Activated effector memory CD4-positive, alpha-beta T cell treated with anti-CD3 and anti-CD28 coated beads, Interleukin-2, amount 50 U/mL, for 16 hours (primary cell): ENCODE results near the gene FLRT1.

ENCODE experiments used
- DNase-seq: peaks from one replicate; pipeline ENCODE4 v3.0.0-alpha.2; 2020

Gene FLRT1, protein sequence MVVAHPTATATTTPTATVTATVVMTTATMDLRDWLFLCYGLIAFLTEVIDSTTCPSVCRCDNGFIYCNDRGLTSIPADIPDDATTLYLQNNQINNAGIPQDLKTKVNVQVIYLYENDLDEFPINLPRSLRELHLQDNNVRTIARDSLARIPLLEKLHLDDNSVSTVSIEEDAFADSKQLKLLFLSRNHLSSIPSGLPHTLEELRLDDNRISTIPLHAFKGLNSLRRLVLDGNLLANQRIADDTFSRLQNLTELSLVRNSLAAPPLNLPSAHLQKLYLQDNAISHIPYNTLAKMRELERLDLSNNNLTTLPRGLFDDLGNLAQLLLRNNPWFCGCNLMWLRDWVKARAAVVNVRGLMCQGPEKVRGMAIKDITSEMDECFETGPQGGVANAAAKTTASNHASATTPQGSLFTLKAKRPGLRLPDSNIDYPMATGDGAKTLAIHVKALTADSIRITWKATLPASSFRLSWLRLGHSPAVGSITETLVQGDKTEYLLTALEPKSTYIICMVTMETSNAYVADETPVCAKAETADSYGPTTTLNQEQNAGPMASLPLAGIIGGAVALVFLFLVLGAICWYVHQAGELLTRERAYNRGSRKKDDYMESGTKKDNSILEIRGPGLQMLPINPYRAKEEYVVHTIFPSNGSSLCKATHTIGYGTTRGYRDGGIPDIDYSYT

DNA sequence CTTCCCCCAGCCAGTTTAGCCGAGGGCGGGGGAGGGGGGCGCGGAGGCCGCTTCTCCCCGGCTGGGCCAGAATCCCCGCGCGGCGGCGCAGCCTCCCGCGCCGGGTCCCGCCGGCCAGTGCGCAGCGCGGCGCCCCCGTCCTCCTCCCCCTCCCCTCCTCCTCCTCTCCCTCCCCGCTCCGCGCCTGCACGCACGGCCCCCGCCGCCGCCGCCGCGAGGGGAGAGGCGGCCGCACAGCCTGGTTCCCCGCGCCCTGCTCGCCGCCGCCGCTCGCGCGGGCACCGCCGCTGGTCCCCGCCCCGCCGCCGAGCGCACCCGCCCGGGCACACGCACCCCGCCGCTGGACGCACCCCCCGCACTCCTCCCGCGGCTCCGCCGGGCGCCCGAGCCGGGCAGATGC lies at the start of gene FLRT1:
TSS of gene FLRT1 (plus strand) at position 356 of the 400 bp plus-strand sequence. CDS start 80,337 bp downstream, outside the sequence.
- DNase-seq = no peak

DNA sequence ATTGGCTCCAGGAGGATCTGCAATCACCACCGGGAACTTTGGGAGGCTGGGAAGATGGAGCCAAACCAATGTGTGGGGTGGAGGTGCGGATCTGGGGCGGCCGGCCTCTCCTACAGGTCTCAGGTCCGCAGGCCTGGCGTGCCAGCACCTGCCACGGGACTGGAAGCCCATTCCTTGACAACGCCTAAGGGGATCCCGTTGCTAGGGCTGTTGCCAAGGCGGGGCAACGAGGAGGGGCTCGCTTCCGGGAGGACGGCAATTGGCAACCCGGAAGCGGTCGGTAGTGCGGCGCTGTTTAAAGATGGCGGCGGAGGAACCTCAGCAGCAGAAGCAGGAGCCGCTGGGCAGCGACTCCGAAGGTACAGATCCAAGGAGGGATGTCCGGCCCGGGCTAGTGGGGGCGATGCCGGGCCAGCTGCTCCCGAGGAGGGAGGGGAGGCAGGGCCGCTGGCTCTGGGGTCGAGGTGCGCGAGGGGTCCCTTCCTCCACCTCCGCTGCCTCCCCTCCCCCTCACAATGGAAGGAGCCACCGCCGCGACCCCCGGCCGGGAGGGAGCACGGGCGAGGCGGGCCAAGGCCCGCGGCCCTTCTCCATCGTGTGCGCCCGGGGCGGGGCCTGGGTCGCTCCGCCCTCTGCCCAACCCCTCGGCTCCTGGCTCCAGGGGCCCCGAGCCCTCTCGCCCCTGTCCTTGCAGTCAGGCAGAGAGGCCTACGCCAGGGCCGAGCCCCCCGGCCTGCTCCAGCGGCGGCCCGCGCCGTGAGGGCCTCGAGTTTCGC lies 49.4 kb upstream of the FLRT1 start, which contains the start of gene OTUB1:
TSS of gene OTUB1 (plus strand) at position 283 of the 776 bp plus-strand sequence. CDS start at position 302, 19 bp downstream.
- DNase-seq = peak; percentile 96

DNA sequence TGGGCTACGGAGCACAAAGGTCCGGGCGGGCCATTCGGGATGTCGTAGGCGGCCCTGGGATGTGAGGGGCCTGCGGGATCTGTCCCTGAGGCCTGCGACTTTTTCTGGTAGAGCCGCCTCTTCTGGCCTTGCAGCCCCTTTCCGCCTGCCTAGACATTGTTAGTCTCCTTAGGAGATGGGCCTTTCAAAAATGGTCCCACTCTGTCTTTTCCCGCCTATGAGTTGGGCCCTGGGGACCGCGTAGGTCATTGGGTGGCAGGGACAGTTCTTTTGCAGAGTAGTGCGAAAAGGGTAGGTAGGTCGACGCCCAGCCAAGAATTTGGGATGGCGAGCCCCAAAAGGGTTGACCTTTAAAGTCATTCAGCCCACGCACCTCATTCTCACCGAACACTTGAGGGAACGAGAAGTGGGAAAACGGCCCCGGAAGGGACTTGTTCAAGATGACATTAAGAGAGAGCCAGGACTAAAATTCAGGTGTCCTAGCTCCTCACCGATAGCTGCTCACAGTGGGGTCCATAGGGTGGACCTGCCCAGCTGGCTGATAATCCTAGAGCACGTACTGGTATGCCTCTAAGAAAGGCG lies 48.7 kb upstream of the FLRT1 start:
- DNase-seq = no peak

DNA sequence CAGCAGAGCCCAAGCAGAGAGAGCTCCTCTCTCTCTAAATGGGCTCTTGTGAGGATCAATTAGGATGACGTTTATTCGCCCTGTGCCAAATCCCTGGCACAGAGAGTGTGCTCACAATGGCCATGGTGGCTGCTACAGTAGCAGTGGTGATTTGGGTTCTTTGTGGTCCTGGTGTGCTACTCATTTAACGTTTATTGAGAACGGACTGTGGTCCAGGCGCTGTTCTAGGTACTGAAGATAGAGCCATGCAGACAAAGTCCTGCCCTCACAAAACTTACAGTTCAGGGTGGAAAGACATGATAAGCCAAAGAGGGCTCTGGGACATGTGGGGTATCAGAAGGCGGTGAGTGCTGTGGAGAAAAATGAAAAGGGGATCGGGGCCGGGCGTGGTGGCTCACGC lies 44.2 kb upstream of the FLRT1 start:
- DNase-seq = no peak

DNA sequence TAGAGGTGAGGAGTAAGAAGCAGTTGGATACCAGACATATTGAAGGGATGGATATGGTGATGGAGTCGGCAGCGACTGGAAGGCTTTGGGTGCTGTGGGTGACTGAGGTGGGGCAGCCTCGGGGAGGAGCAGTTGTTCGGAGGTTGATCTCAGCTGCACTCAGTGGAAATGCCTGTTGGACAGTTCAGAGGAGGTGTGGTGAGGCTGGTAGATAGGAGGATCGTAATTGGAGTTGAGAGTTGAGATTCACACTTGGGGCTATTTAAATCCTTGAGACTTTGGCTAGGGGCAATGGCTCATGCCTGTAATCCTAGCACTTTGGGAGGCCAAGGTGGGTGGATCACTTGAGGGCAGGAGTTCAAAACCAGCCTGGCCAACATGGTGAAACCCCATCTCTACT lies 42.6 kb upstream of the FLRT1 start:
- no peak for DNase-seq

DNA sequence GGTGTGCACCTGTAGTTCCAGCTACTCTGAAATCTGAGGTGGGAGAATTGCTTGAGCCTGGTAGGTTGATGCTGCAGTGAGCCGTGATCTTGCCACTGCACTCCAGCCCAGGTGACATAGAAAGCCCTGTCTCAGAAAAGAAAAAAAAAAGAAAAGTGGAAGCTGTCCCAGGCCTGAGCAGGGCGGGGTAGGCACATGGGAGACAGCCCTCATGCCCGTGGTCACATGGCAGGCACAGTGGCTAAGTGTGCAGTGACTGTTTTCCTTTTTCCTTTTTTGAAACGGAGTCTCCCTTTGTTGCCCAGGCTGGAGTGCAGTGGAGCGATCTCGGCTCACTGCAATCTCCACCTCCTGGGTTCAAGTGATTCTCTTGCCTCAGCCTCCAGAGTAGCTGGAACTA lies 41.7 kb upstream of the FLRT1 start:
- no peak for DNase-seq

DNA sequence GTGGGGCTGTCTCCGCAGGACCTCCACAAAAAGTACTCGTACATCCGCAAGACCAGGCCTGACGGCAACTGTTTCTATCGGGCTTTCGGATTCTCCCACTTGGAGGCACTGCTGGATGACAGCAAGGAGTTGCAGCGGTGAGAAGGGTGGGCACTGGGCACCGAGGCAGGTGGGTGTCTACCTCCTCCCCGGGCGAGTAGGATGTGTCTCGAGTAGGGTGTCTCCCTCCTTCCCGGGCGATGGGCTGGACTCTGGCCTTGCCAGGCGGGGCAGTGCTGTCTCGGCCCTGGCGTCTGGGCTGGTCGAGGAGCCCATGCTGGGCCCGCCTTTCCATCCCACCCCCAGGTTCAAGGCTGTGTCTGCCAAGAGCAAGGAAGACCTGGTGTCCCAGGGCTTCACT lies 39.2 kb upstream of the FLRT1 start:
- no peak for DNase-seq

DNA sequence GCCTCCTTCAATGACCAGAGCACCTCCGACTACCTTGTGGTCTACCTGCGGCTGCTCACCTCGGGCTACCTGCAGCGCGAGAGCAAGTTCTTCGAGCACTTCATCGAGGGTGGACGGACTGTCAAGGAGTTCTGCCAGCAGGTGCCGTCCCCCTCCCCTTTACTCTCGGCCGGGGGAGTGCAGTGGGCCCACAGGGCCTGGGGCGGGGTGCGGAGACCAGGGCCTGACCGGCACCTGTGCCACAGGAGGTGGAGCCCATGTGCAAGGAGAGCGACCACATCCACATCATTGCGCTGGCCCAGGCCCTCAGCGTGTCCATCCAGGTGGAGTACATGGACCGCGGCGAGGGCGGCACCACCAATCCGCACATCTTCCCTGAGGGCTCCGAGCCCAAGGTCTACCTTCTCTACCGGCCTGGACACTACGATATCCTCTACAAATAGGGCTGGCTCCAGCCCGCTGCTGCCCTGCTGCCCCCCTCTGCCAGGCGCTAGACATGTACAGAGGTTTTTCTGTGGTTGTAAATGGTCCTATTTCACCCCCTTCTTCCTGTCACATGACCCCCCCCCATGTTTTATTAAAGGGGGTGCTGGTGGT lies 38.5 kb upstream of the FLRT1 start:
- no peak for DNase-seq

DNA sequence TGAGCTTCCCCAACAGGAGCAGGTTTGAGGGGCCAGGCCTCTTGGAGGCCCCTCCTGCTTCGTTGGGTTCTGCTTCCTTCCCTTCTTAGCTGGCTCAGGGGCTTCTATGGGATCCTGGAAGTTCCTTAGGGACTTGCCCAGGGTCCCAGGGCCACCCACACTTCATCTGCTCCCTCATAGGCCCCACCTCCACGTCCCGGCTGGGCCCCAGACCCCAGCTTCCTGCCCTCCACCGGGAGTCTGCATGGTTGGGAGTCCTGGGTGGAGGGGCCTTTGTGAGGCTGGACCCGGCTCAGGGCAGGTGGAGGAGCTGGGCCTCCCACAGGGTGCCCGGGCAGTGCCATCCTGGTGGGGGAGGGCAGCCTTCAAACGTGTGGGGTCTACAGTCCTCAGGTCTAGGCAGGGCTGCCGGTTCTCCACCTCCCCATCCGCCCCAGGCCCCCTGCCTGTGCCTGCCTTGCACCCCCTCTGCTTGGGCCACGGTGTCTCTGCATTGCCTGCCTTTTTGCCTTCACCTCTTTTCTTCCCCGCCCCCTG lies 37.9 kb upstream of the FLRT1 start:
- DNase-seq = no peak

DNA sequence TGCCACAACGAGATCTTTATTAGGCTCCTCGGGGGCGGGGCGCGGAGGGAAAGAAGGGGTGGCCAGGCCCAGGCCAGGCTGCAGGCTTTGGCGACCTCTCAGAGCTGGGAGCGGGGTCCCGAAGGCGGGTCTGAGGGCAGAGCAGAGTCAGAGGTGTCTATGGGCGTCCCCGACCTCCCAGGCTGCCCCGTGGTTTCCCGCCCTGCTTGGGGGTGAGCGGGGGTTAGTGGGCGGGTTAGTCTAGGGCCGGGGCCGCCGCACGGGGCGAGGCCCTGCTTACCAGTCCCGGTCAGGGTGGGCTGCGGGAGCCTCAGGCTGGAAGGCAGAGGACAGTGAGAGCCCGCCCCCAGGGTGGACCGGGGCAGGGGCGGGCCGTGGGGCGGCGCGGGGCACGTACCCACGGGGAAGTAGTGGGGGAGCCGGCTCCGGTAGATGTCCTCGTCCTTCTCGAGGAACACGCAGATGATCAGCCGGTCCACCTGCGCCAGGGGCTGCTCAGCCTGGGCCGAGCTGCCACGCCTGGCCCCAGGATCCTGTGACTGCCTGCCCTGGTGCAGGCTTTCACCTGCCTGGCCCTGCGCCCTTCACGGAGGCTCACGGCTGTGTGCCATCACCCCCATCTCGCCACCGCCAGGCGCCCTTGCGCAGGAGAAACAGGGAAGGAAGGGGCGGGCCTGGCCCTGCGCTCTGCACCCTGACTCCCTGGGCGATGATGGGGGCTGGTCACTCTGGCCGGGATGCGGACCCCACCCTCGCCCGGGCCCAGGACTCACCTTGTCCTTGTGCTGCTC lies 37.0 kb upstream of the FLRT1 start:
- no peak for DNase-seq

DNA sequence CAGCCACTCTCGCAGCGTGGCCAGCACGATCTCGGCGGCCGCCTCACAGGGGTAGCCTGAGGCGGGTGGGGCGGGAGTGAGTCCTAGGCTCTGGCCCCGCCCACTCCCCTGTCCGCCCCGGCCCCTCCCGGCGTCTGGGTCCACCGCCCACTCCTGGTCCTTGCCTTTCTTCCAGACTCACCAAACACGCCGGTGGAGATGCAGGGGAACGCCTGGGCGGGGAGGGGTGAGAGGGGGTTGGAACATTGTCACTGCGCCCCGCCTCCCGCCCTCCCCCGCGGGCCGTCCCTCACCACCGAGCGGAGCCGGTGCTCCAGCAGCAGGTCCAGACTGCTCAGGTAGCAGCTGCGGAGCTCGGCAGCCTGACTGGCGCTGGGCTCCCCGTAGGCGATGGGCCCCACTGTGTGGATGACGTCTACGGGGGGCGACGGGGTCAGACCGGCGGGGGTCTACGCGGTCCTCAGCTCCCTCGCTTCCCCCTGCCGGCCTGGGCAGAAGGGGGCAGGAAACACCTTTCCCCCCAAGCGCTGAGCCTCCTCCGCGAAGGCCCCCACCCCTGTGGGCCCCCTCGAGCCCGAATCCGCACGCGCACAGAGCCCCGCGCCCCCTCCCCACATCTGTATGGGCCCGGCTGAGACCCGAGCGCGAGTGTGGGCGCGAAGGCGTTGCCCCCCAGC lies 36.2 kb upstream of the FLRT1 start:
- peak; percentile 88 for DNase-seq

DNA sequence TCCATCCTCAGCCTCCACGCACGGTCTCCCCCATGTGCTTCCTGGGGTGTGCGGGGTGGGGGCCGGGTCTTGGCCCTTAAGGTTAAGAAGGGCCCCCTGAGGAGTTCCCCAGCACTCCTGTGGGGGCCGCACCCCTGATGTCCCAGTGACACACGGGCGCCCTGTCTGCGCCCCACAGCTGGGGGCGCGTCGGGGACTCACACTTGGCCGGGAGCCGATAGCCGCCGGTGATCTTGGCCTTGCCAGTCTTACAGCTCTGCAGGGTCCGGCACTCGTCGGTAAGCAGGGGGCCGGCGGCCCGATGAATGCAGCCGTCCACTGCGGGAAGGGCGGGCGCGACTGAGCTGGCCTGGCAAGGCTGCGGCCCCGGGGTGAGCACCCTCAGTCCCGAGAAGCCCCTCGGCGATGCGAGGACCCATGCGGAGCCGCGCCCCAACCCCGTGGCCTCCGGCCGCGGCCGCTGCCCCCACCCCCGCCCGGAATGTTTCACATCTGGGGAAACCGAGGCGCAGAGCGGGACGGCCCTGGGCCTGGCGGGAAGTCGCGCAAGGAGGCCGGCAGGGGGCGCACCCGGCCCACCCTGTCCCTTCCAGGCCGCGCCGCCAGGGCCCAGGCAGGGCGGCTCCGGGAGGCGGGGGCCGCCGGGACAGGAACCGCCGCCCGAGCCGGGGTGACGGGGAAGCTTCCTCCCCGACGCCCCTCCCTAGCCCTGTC lies 35.5 kb upstream of the FLRT1 start:
- peak; percentile 91 for DNase-seq

DNA sequence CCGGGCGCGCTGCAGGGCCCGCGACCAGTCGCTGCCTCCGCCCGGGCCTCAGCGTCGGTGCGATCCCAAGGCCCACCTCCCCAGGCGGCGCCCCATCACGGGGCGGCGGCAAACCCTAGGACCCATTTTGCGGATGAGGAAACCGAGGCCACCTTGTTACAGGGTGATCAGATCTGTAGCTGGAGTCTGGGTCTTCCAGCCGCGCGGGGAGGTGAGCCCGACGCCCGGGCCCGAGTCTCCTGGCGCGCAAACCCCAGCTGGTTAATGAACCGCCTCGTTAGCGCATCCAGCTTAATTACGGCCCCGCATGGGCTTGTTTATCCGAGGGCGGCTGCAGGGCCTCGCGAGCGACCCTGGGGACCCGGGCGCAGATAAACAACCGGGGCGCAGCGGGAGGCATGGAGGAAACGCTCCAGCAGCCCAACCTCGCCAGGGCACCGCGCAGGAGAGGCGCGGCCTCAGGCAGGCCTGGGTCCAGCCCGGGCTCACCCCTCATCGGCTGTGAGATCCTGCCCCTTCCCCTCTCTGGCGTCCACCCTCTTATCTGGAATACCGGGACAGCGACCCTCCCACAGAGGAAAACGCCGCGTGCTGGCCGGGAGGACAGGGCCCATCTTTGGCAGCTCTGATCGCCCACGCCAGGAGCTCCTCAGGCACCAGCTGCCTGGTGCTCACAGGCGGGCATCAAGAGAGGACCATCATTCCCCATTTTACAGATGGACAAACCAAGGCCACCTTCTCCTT lies 34.8 kb upstream of the FLRT1 start:
- no peak for DNase-seq

DNA sequence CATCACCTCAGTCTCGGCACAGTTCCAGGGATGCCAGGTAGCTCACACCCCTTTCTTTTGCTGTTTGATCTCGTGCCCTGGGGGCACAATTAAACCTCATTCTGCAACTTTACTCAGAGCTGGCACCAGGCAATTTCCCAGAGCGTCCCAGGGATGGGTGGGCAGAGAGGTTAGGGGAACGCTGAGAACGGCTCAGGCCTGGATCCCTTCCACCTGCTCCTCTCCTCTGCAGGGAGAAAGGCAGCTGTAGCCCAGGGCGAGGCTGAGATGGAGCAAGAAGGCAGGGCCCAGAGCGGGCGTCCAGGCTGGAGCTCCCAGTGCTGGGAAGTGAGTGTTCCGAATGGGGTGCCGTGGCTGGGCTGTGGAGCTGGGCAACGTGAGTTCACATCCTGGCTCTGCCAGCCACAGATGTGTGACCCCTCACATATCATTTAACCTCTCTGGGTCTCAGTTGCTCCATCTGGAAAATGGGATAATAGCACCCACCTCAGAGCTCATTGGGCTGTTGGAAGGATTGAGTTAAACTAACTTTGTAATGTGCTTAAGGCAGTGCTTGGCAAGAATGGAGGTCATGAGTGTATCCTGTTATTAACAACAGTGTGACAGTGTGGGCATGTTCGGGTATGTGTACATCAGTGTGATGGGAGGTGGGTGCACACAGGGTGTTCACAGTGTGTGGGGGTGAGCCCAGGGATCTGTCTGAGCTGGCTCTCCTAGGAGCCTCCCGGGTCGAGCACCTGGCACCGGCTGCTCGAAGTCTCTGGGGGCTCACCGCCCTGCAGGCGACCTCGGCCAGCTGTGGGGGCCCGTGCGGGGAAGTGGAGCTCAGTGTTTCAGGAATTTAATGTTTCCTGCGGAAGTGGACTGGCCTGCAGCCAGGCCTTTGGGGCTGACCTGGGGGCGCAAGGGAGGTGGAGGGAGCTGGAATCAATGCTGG lies 34.0 kb upstream of the FLRT1 start:
- no peak for DNase-seq

DNA sequence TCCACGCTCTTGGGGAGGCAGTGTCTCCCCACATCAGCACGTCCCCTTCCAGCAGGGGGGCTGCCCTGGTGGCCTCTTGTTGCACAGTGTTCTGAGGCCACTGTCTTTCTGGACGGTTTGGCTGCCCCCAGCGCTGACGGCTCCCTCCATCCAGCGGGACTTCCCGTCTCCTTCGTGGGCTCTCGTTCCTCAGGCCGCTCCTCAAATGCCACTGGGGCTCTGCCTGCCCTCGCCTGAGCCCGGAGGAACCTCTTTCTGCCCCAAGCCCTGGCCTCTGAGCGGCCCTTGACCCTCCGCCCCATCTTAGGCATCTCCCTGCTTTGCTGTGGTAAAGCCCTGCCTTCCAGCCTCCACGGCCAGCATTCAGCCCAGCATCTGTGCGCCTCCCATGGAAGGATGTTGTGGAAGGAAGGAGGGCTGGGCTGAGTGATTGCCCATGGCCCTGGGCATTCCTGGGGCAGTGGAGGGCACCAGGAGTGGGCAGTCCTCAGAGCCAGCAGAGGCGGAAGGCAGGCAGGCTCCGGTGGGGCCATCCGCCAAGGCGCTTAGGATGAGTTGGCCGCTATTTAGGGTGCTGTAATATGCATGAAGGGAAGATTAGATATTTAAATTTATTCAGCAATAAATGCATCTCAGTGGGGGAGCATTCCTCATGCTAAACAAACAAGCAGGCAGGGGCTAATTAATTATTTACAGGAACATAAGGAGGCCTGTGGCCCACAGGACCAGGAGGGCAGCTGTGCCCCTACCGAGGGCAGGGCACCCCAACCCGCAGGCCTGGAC lies 31.7 kb upstream of the FLRT1 start:
- DNase-seq = no peak

DNA sequence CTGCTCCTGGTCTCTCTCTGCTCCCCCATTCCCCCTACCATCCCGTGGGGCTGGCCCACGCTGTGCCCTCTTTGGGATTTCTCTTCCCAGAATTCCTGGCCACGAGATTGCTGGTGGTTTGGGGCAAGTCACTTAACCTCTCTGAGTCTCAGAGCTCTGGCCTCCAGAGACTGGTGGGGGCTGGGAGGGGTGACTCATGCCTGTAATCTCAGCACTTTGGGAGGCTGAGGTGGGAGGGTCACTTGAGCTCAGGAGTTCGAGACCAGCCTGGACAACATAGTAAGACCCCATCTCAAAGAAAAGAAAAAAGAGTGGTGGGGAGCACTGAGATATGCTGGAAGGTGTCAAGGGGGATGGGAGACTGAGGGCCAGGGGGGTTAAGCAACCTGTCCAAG lies 31.1 kb upstream of the FLRT1 start:
- no peak for DNase-seq

DNA sequence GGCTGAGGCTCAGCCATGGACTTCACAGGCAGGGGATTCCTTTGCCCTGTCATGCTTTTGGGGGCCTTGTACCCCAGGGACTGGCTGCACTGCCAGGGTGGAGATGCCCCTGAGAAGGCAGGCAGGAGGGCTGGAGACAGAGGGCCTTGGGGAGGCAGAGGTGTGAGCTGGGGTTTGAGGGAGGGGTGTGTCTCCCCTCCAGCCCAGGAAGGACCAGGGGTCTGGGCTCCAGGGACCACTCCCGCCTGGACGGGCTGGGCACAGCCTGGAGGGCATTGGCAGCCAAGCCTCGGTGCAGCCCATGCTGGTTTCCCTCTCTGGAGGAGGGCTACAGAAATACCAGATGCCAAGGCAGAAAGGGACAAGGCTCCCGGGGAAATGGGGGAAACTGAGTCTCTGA lies 30.0 kb upstream of the FLRT1 start:
- DNase-seq = no peak

DNA sequence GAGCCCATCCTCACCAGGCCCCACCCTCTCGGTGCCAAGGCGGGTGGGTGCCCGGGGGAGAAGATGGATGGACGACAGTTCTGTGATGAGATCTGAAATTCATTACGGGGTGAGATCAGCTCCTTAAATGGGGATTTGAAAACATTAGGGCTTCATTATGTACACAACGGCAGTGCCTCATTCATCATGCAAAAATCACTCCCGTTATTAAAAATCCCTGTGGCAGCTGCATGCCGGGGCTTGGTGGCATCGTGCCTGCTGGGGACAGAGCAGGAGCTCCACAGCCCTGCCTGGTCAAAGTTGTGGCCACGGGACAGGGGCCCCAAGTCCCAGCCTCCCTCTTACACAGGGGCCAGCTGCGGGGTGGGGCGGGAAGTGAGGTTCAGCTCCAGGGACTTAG lies 29.3 kb upstream of the FLRT1 start:
- no peak for DNase-seq
